AG09309 (cell line): Measurements from ENCODE around the gene CRISP3.
"Not testable (repeated sequence)": the region's sequence is repeated elsewhere in the genome, so short reads cannot be mapped to it uniquely, and the experiment has no call there.

Source experiments
- DNase-seq: peaks from one replicate; pipeline ENCODE4 v3.0.0-alpha.2; 2010; ENCODE audit warnings: low read depth
- H3K4me3 ChIP-seq: 2 replicates; pipeline ENCODE4 v1.5.1; 2011; ENCODE audit warnings: mild to moderate bottlenecking, low read depth, low read length, moderate library complexity; ENCODE audit not compliant: control insufficient read depth
- CTCF ChIP-seq: IDR thresholded peaks from 2 replicates; pipeline ENCODE4 v1.5.1; 2011; ENCODE audit warnings: mild to moderate bottlenecking, low read depth, low read length, inconsistent platforms; ENCODE audit not compliant: insufficient read depth, control insufficient read depth; ENCODE audit errors: missing control alignments

CRISP3 gene

GRCh38 chr6:49736017-49736508 lies 8.1 kb downstream of the CRISP3 start:
- no peak for DNase-seq
- no peak overlapping the region for H3K4me3 ChIP-seq
- TF ChIP-seq CTCF = no peak

GRCh38 chr6:49733680-49734079 lies 10.5 kb downstream of the CRISP3 start:
- TF ChIP-seq CTCF = no peak
- no peak overlapping the region for H3K4me3 ChIP-seq
- DNase-seq = no peak

GRCh38 chr6:49732781-49733180 lies 11.4 kb downstream of the CRISP3 start:
- DNase-seq = no peak
- no peak overlapping the region for H3K4me3 ChIP-seq
- no peak for TF ChIP-seq CTCF

- no peak for TF ChIP-seq CTCF
- no peak overlapping the region for H3K4me3 ChIP-seq
- no peak for DNase-seq
These were observed 13.9 kb downstream of the CRISP3 start for GRCh38 chr6:49730251-49730650.

- H3K4me3 ChIP-seq, DNase-seq: not testable (repeated sequence)
These were observed 20.3 kb downstream of the CRISP3 start for GRCh38 chr6:49723917-49724316.

- DNase-seq = no peak
- no peak overlapping the region for H3K4me3 ChIP-seq
- no peak for TF ChIP-seq CTCF
These were observed 22.9 kb downstream of the CRISP3 start for GRCh38 chr6:49721297-49721696.

- no peak for TF ChIP-seq CTCF
- DNase-seq = no peak
- no peak overlapping the region for H3K4me3 ChIP-seq
These were observed 23.8 kb downstream of the CRISP3 start for GRCh38 chr6:49720372-49720771.
